OCI-LY7 (cell line): ENCODE measurements around the gene TOP2B.

Experiments
- CTCF ChIP-seq: fragments of 200-600 bp; sonication (generic); conservative IDR thresholded peaks from 2 replicates; pipeline ENCODE4 v1.5.1; 2014; ENCODE audit warnings: mild to moderate bottlenecking, antibody characterized with exemption, low read length, moderate library complexity, mixed read lengths
- EZH2phosphoT487 ChIP-seq: fragments of 200-600 bp; sonication (generic); IDR thresholded peaks from 2 replicates; pipeline ENCODE4 v1.6.1; 2018; ENCODE audit warnings: low read depth, borderline replicate concordance, mild to moderate bottlenecking, mixed run types, antibody characterized with exemption, low read length, moderate library complexity, mixed read lengths

GRCh38 chr3:25610167-25610566 is 54.5 kb downstream of the TOP2B start:
- no peak for TF ChIP-seq CTCF
- TF ChIP-seq EZH2phosphoT487, result no peak
